CMK (cell line): ENCODE results near the gene RPS6KA2.

Experiments used
- DNase-seq: peaks from one replicate; pipeline ENCODE4 v3.0.0-alpha.2; 2010; ENCODE audit warnings: low read depth

Gene RPS6KA2

DNA sequence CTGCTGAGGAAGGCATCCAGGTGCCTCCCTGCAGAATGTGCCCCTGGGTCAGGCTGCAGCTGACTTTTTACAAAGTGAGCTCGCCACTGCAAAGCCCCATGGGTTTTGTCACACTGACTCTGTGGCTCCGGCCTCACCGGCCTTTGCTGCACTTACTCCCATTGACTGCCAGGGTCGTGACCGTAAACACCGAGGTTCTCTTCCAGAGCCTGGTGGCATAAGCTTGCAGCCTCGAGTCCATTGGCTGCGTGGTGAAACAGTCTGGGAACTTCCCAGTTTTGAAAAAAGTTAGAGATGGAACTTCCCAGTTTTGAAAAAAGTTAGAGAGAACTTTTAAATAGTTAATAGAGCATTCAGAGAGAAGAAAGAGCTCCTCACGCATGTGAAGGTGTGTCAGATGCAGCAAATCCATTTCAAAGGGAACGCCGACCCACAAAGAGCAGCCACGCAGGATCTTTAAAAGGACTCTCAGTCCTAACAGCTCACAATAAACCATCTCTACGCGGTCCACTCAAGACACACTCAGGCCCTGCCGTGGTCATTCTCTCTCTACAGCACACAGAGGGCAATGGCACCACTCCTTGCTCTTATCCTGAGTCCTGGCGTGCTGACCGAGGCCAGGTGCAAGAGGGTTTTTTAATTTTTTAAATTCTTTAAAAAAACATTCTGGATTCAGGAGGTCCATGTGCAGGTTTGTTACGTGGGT is 53.4 kb downstream of the RPS6KA2 start:
- no peak for DNase-seq

DNA sequence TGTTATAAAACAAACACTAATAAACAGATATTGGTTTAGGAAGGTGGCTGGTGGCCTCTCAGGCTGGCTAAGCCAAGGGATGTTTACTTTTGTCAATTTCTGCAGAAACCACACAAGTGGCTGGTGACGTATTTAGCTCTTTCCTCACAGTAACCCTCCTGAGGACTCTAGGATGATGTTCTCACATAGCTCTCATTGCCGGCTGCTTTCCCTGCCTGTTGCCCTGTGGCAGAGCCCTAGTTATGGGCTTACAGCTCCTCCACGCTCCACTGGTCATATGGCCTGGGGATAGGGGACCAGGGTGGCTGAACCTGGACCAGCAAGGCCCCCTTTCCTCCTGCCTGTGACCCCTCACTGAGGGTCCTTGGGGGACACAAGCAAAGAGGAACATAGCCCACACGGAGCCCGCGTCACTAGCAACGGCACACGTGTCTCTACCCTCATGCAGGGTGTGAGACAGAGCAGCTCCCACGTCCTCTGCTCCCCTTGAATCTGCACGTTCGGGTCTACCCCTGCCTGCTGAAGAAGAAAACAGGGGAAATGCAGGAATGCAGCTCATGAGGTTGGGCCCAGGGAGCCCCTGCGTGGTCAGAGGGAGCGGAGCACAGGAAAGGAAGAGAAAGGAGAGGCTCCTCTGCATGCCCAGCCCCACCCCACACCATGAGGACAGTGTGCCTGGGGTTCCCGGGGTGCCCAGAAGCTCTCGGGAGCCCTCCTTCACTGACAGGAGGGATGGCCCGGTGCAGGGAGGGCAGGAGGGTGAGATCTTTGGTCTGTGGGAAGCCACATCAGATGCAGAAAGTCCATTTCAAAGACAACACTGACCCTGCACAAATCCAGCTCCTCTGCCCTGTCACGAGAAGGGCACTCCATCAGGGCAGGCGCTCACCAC is 54.4 kb downstream of the RPS6KA2 start:
- DNase-seq, result no peak

DNA sequence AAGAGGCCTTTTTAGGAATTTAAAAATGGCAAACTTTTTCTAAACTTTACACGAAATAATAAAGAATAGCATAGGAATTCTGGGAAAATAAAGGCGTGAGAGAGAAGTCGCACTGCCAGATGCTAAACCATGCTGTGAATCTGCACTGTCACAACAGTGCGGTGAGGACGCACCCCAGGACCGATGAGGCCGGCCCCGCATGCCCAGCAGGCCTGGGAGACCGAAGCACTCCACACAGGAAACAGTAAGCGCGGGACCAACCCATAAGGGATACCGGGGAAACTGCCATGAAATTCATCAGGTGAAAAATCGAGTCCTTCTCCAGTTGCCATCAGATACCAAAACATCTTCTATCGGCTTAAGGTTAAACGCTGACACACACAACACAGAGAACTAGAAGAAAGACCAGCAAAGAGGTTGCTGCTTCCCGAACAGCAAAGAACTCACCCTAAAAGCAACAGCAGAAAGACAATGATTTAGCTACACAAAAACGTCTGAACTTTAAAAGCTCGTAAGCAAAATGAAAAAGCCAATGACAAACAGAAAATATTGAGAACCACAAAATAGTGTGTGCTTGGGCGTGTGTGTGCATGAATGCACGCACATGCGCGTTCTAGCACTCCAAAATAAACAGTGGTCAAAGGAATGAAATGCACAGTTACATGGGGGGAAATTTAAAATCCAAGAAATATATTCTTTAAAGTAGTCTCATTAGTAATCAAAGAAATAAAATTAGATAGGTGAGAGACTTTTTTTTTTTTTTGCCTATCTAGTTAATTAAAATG is 55.9 kb downstream of the RPS6KA2 start:
- DNase-seq, result no peak

GRCh38 chr6:166569206-166569605 is 57.8 kb downstream of the RPS6KA2 start:
- no peak for DNase-seq

- no peak for DNase-seq
Observed at GRCh38 chr6:166567813-166568212, 59.2 kb downstream of the RPS6KA2 start.

GRCh38 chr6:166567107-166567506 is 59.9 kb downstream of the RPS6KA2 start:
- DNase-seq, result no peak

DNA sequence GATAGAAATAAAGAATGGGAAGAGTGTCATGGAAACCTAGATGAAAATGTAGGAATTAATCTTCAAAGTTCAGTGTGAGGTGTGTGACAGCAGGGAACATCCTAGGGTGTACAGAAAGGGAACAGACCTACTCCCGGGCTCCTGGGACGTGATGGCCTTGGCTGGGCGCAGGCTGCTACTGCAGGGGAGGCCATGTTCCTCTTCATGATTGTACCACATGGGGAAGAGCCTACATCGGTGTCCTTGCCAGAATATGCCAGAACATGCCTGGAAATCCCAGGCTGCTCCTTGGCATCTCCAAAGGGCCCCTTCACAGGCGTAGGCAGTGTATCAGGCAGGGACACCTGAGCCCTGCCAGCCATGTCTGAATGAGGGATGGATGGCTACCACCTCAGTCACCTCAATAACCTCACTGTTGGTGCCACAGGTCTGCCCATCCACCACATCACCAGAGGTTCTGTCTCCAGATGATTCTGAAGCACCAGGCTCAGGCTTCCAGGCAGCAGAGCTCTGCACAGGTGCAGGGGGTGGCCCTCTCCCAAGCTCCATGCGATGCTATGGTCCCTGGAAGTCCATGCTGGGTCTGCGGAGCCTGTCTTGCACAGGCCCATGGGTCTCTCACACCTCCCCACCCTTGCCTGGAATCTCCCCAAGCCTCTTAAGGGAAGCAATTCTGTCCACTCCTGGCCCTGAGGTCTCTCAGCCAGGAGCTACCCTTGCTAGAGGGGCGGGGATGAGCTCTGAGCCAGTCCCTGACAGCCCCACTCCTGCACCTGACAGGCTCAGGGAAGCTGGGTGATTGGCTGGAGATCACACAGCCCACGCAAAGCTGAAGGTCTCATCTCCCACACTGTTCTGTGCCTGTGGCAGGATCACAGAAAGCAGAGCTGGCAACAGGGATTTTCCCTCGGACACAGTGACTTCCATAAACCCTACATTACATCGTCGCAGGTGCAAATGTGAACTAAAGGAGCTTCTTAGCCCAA is 60.7 kb downstream of the RPS6KA2 start:
- no peak for DNase-seq

DNA sequence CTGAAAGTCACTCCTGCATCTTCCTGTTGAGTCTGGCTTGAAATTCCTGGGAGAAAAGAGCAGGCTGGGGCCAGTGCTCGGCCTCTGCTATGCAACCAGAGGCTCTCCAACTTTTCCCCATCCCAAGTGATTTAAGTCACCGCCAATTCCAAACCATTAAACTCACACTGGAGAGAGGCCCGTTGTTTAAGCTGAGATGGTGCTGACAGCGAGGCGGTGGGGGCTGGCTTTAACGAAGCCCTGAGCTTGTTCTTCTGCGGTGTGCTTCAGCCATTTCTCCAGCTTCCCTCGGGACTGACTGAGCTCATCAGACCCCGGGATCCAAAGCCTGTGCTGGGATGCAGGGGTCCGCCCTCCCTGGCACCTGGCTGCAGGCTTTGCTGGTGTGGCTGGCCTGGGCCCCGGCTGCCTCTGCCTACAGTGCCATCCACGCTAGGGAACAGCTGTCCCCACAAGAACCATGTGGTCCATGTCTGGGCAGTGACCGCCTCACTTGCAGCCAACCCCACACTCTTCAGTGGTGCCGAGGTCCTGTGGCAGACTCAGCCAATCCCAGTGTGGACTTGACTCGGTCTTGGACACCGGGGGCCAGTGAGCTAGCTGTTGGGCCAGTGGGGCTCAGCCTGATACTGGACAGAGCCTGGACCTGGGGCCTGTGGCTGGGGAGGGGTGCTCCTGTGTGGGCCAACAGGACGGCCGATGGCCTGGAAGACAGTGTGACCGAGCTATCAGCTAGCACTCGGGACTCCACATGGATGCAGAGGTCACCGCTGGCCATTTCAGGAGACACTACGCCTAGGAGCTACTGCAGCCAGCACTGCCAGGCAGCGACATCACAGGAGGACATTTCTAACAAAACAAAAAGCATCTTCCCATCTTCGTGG is 61.7 kb downstream of the RPS6KA2 start:
- no peak for DNase-seq

DNA sequence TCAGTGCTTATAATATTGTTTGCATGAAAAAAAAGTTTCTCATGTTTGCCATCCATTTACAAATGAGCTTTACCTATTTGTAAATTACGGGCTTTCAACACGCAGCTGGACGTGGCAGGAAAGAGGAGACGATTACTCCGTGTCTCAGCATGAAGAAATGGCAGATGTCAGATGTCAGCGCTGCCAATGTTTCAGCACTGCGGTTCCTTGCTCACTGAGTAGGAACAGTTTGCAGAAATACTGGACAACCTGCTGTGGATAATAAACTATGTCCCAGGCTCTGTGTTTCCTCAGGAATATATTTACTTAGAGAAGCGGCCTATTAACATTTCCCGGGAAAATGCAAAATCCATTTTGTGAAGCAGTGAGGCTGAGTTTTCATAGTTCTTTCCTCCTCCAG is 63.2 kb downstream of the RPS6KA2 start:
- DNase-seq, result no peak

- no peak for DNase-seq
Observed at GRCh38 chr6:166563200-166563599, 63.9 kb downstream of the RPS6KA2 start.

DNA sequence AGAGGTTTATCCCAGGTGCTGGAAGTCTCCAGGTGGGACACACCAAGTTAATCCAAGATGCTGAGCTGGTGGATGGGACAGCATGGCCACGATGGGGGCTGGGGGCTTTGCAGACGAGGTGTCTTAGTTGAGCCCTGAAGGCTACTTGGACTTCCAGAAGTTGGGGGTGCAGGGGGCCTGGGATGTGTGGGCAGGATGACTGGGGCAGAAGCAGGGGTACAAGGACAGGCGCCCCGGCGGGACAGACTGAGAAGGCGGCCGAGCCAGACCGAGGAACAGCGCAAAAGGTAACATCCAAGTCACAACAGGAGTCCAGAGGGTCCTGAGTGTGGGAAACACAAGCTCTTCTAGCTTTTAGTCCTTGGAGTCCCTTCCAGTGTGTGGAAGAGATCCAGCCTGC is 64.3 kb downstream of the RPS6KA2 start:
- no peak for DNase-seq

DNA sequence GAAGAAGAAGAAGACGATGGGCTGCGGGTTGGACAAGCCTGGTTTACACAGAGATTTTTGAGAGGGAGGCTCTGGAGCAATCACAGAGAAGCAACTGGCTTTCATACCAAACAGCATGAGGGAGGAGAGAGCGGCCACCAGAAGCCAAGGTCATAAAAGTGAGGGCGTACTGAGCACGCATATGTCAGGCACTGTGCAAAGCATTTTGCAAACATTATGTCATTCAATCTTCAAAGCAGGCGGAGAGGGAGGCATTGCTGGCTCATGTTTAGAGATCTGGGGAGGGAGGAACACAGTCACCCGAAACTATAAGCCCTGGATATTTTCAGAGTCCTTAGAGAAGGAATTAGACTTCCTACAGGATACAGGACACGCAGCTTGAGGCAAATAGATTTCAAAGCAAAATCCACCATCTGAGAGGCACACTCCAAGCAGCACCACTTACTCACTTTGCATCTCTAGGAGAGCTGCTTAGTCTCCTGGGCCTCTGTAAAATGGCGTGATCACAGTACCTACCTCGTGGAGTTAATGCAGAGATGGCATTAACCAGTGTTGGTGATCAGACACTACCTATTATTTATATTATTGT is 65.2 kb downstream of the RPS6KA2 start:
- no peak for DNase-seq

DNA sequence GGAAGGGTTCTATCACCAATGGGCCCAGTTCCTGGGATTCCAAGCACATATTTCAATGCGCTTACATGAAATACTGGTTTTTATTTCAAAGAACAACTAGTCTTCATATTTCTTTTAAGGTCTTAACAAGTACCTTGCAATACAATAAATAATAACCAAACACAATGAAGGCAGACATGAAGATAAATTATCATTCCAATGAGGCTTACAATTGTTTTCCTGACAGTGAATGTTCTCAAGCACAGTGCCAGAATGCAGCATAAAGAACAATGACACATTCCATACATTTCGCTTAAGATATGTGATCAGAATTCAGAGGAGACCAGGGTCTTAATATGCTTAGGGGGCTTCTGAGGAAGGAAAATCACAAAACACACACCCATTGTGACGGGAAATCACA is 66.8 kb downstream of the RPS6KA2 start:
- DNase-seq, result no peak

DNA sequence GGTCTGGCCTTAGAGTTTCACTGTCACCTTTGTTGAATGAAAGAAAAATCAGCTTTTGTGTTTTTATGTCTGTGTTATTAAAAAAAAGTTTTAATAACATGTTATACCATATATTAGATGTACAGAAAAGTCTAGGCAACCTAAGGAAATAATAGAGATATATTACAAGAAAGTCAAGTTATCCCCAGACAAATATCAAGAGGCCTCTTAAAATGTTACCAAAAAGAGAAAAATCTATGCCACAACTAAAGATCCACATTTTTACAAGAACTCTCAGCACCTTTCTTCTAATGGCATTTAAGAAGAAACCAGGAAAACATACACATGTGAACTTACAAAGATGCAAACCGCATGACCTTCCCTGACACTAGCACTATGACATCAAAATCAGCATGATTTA is 67.4 kb downstream of the RPS6KA2 start:
- DNase-seq, result no peak

DNA sequence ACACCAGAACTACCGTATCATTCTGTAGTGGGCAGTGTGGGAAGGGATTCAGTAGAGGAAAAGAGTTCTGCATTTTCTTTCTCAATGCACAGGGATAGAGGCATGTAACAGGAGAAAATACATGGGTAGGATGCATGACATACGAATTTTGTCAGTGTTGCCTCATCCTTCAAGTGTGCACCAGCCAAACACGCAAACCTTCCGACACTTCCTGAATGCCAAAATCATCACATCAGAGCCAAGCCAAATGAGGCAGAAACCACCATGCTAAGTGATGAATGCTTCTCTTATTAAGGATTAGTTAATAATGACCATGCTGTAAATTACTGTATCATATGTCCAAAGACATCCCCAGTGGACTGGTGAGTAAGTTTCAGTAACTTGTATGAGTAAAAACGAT is 67.8 kb downstream of the RPS6KA2 start:
- no peak for DNase-seq

DNA sequence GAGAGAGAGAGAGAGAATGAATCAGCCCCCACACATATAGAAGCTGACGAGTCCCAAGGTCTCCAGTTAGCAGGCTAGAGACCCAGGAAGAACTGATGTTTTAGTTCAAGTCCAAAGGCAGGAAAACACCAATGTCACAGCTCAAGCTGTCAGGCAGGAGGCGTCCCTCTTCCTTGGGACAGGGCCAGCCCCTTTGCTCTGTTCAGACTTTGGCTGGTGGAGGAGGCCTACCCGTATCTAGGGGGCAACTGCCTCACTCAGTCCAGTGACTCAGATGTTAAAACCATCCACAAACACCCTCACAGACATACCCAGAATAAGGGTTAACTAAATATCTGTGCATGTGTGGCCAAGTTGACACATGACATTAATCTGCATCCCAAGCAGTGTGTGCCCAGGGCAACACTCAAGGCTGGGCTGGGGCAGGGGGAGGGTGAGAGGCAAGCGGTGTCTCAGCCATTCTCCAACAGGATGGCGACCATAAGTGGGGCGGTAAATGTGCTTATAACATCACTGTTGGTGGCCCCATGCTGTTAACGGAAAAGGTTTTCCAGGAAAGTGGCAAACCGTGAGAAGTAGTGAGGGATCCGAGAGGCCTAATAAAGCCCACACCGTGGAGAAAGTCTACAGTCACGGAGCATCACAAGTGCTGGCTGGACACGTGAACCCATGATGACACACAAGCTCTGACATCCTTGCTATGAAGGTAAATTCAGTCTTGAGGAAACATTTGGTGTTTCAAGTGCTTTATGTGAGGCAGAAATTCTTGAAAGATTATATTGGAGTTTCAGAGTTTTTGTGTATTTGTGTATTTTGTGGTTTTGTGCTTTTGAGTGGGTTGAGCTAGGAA is 68.7 kb downstream of the RPS6KA2 start:
- no peak for DNase-seq

DNA sequence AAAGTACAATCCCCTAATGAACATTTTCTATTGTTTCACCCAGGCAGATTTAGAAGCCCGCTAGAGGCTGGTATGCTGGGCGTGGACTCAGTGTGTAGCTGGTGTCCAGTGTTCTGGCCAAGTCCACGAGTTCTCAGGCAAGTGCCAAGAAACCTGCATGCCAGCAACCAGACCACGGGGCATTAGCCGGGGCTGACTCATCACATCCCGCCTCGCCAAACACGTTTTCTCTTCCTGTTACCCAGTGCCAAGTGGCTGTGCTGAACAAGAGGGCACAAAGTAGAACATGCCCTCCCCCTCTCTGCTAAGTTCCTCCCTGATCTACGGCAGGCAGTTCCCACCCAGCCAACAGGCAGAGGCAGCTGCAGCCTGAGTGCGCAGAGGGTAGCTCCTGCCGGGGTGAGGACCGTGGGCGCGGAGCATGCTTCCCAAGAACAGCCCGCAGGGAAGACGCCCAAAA is 70.2 kb downstream of the RPS6KA2 start:
- DNase-seq, result no peak

- no peak for DNase-seq
Observed at GRCh38 chr6:166556336-166556735, 70.7 kb downstream of the RPS6KA2 start.

DNA sequence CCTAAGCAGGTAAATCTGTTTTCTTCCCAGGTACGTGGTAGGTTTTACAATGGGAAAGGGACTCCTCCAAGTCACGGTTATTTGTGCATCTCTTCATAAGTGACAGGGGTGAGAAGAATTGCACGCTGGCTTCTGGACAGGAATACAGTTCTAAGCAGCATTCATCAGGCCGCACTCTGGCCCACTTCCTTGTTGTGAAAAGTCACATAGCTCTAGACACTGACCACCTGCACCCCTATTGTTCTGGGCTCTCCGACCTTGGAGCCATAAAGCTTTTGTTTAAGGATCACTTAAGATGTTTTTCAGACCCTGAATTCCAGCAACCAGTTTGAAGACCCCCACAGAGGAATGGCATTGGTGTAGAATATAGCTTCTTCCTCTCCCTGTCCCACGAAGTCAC is 72.0 kb downstream of the RPS6KA2 start:
- no peak for DNase-seq
